ENCODE results near the gene WASF2. TPM values are rescaled to one million over a fixed set of nuclear protein-coding genes. Genes with fewer than 3 reads are reported as not detected.

WASF2 gene
- total and polyA plus RNA-seq, 2 of the 4 experiments (the other 2 are of a cell fraction): 7.9 to 45.4 TPM

GRCh38 chr1:27447399-27447798, 42.6 kb downstream of the WASF2 start:
- no peak overlapping the region for H3K18ac ChIP-seq (ENCODE audit: low read depth, low read length)
- no peak overlapping the region for H2AFZ ChIP-seq (replicated peaks; ENCODE audit: low read length, poor library complexity)
- H3K9ac ChIP-seq (ENCODE audit: low read depth, low read length): no peak overlapping the region
- H2AK9ac ChIP-seq (replicated peaks; ENCODE audit: low read depth, low read length, poor library complexity): no peak overlapping the region
- H3K27ac ChIP-seq (ENCODE audit: insufficient read depth, low read length): no peak overlapping the region
- no peak overlapping the region for H4K5ac ChIP-seq (ENCODE audit: low read depth, low read length)
- DNase-seq: no peak
- peaks cover 12% of the 10 kb centered on the region for H3K9me1 ChIP-seq (ENCODE audit: insufficient read depth, low read length)
- H3K4me3 ChIP-seq (ENCODE audit: insufficient read depth, low read depth, low read length): no peak overlapping the region
- no peak for TF ChIP-seq NFE2L2 (IDR thresholded peaks at IDR 0.05; ENCODE audit: low read depth, low read length)
- no peak for TF ChIP-seq CTCF (conservative IDR thresholded peaks at IDR 0.05; ENCODE audit: low read depth, low read length)
- TF ChIP-seq BHLHE40 (IDR thresholded peaks at IDR 0.05; ENCODE audit: low read depth, low read length): no peak
- no peak for TF ChIP-seq FOS (IDR thresholded peaks at IDR 0.05; ENCODE audit: low read depth, low read length)
- no peak for TF ChIP-seq POLR2A (IDR thresholded peaks at IDR 0.05; ENCODE audit: low read depth, low read length)
- no peak for TF ChIP-seq CHD1 (IDR thresholded peaks at IDR 0.05; ENCODE audit: low read depth, low read length)
- no peak for TF ChIP-seq MXI1 (IDR thresholded peaks at IDR 0.05; ENCODE audit: borderline replicate concordance, low read depth, low read length)
- no peak for TF ChIP-seq CEBPB (IDR thresholded peaks at IDR 0.05; ENCODE audit: low read depth, low read length)
- no peak for TF ChIP-seq RCOR1 (IDR thresholded peaks at IDR 0.05; ENCODE audit: insufficient replicate concordance, low read length)
- no peak for TF ChIP-seq MAZ (IDR thresholded peaks at IDR 0.05; ENCODE audit: borderline replicate concordance, low read depth, low read length)
- TF ChIP-seq MAFK (IDR thresholded peaks at IDR 0.05; ENCODE audit: low read depth, low read length): no peak
- TF ChIP-seq USF2 (IDR thresholded peaks at IDR 0.05; ENCODE audit: low read depth, low read length): no peak
- TF ChIP-seq SMC3 (IDR thresholded peaks at IDR 0.05; ENCODE audit: low read depth, low read length): no peak
- TF ChIP-seq ELK1 (IDR thresholded peaks at IDR 0.05; ENCODE audit: borderline replicate concordance, low read depth, low read length): no peak
- no peak for TF ChIP-seq RFX5 (IDR thresholded peaks at IDR 0.05; ENCODE audit: low read depth, low read length)
- TF ChIP-seq RAD21 (IDR thresholded peaks at IDR 0.05; ENCODE audit: low read length): no peak
- H3K56ac ChIP-seq (ENCODE audit: extremely low read depth, insufficient read depth, low read length): no peak overlapping the region
- H3K79me1 ChIP-seq (ENCODE audit: low read depth in 1 of 2, low read length in 2 of 2): peaks cover 34 to 76% of the 10 kb centered on the region in 2 experiments
- H3K27me3 ChIP-seq (ENCODE audit: control insufficient read depth, insufficient read depth, low read length): no peaks in the 10 kb centered on the region
- no peak overlapping the region for H4K91ac ChIP-seq (ENCODE audit: insufficient read depth, low read depth, low read length)
- CTCF ChIA-PET: no interaction called here
- H3K4me2 ChIP-seq (ENCODE audit: low read depth, low read length): no peak overlapping the region
- H2BK120ac ChIP-seq (ENCODE audit: low read depth, low read length): no peak overlapping the region
- H3K4me1 ChIP-seq (ENCODE audit: control insufficient read depth, insufficient read depth, low read length): peaks cover 2% of the 10 kb centered on the region
- H2AK5ac ChIP-seq (ENCODE audit: low read depth, low read length): no peak overlapping the region
- no peak overlapping the region for H3K4ac ChIP-seq (ENCODE audit: low read depth, low read length)
- peaks cover 13% of the 10 kb centered on the region for H3K36me3 ChIP-seq (ENCODE audit: control insufficient read depth, insufficient read depth, low read length)
- no peak overlapping the region for H4K8ac ChIP-seq (ENCODE audit: low read depth in 2 of 2, low read length in 2 of 2)
- H3K14ac ChIP-seq (replicated peaks; ENCODE audit: low read depth, low read length): no peak overlapping the region
- H3K9me3 ChIP-seq (ENCODE audit: control insufficient read depth, insufficient read depth, low read length): no peaks in the 10 kb centered on the region
- WGBS, 2 experiments (ENCODE audit: extremely low coverage in 2 of 2, insufficient read length in 1 of 2): no CpG with 5 or more reads among the region's 3 CpGs
- ATAC-seq (ENCODE audit: low read depth): no peak
- in situ Hi-C loops (cut with MboI; ENCODE audit: low sequenced_read_pairs): no loop called here
- H2BK5ac ChIP-seq (ENCODE audit: low read depth, low read length, poor library complexity, severe bottlenecking): no peak overlapping the region
- BruUV-seq (replicated peaks): no TSS peak
- H2BK15ac ChIP-seq (ENCODE audit: low read depth, low read length): no peak overlapping the region
- H4K20me1 ChIP-seq (ENCODE audit: insufficient read depth, low read length): peaks cover 50% of the 10 kb centered on the region
- H3K23ac ChIP-seq (ENCODE audit: low read depth, low read length): no peak overlapping the region
- intact Hi-C loops (cut with micrococcal nuclease): no loop called here
- dilution Hi-C loops (cut with HindIII; ENCODE audit: low sequenced_read_pairs, unreplicated experiment): no loop called here
- H2BK20ac ChIP-seq (ENCODE audit: low read depth, low read length): no peak overlapping the region
- POLR2A ChIA-PET (ENCODE audit: unreplicated experiment): no interaction called here
